GM19455 (cell line): ENCODE results near the gene LIX1.
"Not testable (repeated sequence)": the region's sequence is repeated elsewhere in the genome, so short reads cannot be mapped to it uniquely, and the experiment has no call there.

Experiments used
- ATAC-seq: cut with Tn5 transposase; IDR thresholded peaks from one replicate; pipeline ENCODE4 v1.9.1; 2021; ENCODE audit not compliant: unreplicated experiment

Gene LIX1

DNA sequence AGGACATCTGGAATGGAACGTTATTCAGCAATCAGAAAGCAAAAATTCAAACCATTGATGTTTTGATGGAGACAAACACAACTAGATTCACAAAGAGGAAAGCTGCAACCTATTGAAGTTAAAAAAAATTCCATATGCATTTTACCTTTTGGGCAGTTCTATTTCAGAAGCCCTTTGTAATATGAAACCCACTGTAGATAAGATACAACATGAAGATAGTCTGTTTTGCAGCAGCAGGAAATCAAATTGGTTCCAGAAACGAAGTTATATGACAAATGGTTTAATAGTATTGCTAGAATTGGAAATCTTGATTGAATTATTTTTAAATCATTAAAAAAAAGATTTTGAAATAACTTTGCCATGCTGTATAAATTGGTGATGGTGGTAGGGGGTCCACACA, 872 bp downstream of the LIX1 start:
- no peak for ATAC-seq

DNA sequence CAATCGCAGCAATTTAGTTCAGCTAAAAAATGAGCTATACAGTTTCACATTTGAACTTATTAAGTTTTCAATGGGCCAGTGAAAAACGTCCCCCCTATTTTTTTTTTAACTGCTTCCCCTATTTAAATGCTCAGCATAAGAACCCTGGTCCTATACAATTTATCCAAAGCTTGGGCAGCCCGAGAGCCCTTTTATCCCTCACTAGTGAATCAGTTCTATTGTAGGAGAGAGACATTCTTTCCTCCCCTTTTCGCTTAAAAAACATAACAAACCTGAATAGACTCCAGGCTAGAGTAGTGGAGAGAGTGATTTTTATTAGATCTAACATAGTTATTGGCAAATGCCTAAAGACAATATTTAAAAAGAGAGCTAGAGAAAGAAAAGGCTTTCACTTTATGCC, 1.4 kb downstream of the LIX1 start:
- ATAC-seq = no peak

DNA sequence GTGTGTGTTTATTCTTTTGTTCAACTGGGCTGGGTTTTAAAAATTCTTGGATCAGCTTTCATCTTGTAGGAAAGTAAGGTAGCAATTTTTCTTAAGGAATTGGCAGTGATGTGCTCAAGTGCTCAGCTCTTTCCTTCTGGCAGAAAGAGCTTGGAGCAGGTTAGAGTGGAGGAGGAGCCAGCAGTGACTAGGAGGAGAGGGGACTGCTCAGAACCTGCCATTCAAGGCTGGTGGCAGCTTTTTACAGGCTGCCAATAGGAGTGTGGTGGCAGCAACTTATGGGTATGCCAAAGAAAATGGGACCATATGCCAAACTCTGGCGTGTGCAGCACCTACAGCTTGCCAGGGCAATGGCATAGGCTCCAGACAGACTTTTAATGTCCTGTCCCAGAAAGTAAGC, 2.2 kb downstream of the LIX1 start:
- ATAC-seq = not testable (repeated sequence)

DNA sequence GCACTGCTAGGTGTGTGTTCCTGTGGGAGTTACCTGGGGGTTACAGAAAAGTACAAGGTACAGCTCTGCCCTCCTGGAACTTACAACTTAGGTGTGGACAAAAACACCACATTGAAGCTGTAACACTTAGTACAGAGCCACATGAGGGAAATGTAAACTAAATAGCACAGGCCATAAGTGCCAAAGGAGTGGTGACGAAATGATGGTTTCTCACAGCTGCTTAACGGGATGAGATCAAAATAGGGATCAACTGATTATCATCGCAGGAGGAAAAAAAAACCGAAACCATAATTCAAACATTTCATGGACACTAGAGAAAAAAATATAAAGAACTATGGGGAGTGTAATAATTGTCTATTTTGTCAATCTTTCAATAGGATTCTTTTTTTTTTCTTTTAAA, 5.9 kb downstream of the LIX1 start:
- no peak for ATAC-seq

DNA sequence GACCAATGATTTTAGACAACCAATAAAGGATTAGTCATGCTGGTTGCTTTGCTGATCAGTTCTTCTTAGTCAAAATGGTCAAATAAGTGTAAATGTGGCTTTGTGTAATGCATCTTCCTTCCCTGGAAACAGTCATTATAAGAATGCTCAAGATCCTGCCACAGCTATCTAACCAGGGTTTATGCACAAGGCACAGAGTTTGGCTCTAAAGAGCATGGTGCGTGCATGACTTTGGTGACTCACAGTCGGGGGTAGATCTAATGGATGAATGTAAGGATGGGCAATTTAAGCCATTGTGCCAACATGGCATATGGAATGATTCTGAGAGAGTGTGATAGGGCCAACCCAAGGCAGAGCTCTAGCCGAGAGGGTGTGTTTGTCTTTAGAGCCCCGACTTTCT, 6.5 kb downstream of the LIX1 start:
- no peak for ATAC-seq

DNA sequence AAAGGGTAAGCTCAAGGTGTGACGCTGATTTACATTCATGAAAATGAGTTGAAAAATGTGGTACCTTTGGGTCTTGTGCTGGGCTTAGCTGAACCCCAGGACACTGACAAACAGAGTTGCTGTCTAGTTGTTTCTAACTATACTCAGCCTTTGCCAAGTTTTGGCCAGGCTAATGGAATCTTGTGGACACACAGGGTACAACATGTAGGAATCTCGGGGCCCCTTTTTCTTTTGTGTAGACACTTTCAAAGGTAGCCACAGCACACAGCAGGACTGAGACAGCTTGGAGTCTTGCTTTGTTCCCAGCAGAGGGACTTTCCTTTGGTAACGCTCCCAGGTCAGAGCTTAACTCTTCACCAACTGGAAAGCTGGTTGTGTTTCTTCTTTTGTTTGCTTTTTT, 7.8 kb downstream of the LIX1 start:
- no peak for ATAC-seq

DNA sequence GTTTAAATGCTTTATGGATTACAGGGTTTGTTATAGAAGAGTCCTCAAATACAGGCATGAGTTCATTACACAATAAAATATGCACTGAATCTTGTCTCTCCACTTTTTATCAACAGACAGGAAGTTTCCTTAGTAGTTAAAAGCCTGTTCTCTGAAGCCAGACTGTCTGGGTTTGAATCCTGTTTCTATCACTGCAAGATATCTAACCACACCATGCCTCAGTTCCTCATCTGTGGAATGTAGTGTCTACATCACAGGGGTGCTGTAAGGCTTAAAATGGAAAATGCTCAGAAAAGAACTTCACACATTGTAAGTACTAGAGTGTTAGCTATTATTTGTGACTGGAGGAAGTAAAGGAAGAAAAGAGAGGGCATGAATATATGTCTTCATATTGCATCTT, 9.3 kb downstream of the LIX1 start:
- ATAC-seq = no peak

DNA sequence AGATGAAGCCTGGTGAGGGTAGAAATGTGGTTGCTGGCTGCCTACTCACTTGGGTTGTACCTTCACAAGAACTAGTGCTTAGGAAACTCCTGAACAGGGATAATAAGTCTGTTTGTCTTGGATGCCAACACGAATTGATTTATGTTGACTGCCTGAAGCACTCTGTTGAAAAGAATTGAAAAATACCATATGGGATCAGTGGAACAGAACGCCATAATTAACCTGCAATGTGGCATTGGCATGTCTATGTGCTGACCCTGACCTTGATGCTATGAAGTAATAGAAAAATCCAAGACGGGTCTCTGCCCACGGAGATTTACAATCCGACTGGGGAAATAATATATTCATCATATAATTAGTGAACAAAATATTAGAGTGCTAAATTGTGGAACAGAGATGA, 10.5 kb downstream of the LIX1 start:
- no peak for ATAC-seq

DNA sequence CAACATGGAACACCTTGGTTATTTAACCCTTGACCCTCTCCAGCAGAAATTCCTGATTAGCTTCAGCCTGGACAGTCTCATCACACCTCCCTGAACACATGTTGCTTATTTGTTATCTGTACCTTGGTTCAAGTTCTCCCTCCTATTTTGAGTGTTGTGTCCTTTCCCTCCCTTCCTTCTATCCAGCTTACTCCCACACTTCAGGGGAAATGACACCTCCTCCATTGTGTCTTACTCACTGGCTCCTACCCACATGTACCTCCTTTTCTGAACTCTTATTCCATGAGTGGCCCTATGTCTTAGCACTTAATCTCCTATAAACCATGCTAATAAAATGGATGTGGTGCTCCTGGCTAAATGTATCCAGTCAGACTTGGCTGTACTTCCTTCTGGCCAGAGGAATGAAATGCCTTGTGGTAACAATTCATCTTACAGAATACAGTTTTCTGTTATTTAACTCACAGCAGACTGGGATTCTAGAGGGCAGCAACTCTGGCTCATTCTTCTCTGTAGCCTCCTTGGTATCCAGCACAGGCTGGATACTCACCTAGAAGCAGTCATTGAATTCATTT, 11.2 kb downstream of the LIX1 start:
- ATAC-seq = no peak

DNA sequence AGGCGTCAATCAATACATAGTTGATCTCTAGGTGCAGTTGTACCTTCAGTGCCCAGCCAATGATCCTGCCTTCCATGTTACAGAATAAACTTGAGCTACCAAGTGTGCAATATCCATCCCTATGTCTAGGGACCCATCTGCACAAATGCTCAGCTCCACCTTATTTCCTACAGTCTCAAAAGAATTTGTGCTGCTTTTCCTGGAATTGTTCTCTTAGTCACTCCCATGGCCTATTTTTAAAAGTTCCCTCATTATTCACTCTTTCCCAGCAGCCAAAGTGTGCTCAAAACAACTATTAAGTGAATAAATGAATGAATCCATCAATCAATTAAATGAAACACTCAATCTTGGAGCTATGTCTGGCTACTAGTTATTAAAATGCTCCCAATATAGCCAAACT, 14.7 kb downstream of the LIX1 start:
- no peak for ATAC-seq

DNA sequence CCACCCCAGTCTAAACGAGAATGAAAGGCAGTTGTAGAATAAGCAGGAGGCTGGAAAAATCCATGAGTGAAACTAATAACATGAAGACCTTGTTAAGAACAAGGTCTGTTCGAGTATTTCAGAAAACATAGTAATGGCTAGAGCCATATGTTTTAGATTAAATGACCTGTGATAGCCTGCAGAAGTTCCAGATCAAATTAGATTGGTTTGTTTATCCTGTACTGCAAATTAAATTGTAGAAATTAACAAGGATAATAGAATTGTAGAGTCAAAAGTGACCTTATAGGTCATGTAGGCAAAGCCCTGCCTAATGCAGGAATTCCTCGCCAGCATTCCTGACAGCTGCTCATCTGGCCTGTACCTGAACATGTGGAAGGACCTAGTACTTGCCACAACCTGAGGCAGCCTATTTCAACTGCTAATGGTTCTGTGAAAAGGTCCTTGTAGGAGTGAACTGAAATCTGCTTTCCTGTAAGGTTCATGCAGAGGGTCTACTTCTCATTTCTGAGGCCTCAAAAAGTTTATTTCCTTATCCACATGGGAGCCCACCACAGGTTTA, 17.2 kb downstream of the LIX1 start:
- ATAC-seq = no peak

DNA sequence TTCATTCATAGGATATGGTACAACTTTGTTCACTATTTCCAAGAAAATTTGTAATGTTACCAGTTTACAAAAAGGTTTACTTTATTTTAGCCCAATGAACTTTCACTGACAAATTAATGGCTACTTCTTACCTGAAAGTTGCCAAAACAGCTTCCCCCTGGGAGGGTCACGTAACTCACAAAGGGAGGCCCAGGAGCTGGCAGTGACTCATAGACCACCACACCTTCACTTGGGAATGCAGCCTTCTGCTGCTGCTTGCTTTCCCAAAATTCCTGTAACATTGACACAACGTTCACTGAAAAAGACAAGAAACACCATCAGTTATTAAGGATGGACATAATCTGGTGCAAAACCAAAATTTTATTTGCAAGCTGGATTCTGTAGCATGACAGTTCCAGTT, 18.1 kb downstream of the LIX1 start:
- no peak for ATAC-seq

DNA sequence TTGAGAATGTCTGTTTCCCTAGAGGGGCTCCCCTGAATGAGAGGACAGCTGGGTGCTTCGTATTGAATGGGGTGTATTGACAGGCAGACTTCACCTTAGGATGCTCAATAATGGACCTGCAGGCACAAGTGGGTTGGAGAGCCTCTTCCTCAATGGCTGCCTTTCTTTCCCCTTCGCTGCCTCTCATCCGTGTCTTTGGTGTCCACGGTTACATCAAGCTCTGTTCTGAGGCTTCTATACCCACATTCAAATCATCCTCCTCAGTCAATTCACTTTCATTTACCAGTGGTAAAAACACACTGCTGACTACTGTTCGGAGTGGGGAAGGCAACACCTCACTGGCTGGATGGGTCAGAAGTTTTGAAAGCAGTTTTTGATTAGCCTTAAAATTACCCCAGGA, 20.6 kb downstream of the LIX1 start:
- ATAC-seq = no peak

DNA sequence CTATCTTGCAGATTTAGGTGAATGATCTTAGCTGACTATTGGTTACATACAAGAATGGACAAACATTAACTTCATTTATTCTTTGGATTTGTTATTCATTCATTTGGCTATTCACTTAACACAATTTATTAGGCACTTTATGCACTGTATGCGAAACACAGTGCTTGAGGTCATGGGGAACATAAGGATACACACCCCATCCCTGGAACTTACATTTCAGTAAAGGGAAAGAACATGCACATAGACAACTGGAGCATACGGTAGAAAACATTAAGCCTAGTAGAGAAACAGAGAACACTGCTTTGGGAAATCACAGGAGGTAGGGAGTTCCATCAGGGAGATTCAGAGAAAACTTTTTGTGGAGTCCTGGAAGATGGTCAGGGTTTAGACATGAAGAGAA, 22.2 kb downstream of the LIX1 start:
- ATAC-seq = no peak

DNA sequence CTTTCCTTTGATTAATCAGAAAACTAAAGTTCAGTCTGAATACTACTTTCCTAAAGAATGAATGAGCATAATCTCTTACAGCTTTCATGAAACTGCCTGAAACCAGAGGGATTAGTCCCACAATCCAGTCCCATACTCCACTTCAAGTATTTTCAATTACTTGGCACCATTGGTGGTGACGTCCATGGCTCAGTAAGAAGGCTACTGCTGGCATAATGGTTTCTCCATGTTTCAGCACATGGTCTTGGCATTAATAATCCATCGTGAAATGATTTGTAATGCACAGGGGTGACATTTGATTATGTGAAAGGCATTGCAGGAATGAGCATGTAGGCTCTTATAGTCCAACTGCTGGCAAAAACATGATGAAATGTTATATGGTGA, 23.4 kb downstream of the LIX1 start:
- ATAC-seq = no peak

DNA sequence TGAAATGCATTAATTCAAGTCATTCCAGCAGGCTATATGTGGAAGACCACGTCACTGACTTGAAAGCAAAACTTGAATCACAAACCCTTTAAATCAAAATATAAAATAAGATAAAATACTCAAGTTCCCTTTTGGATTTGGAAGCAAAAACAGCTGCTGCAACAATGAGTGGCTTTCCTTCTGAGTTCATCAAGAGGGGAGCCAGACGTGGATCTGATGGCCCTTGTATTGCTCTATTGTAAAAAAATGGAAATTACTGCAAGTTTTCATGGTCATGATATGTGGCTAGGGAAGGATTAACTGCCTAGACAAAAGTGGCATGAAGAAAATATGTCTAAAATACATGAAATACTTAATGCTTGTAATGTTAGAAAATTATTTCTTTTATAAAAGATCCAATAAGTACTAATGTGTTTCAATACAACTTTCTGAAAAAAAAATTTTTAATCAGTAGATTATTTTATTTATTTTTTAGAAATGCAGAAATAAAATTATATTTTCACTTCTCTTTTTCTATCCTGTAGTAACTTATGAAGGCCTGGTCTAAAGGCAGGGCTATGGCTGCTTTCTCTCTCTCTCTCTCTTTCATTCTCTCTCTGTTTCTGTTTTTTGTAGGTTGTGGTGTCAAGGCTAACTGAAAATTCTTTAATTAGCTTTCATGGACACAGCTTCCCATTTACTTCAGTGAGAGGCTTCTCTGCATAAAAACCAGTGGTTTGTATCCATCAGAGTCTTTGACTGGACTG, 24.0 kb downstream of the LIX1 start:
- no peak for ATAC-seq

DNA sequence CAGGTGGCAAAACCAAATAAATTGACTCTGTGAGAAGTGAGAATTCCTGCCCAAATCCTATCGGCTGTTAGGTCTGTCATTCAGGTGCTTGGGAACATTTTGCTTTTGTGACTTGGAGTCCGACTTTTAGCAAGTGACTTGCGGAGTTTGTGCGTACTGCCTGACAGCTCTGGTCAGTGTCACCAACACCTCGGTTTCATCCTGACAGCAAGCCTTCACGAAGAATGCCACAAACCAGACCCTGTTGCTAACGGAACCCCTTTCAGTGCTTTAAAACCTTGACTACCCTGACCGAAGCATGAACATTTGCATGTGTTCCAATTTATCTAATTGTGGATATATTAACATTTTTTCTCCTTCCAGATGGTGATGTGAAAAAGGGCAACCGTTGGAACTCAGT, 26.5 kb downstream of the LIX1 start:
- no peak for ATAC-seq

DNA sequence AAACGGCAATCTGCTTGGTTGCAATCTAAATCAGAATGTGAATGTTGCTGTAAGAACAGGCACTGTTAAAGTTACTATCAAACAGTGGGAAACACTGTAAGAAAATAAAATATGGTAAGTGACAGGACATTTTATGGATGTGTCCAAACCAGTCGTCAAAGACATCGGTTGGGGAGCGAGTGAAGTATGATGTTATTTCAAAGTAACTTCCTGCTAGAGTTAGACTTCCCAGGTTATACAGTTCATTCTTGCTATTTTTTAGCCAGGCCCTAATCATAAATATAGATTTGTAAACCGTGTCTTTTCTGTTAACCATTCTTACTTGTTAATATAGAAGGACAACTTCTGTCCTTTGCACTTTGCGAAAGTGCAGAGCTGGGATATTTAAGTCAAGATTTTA, 30.2 kb downstream of the LIX1 start:
- ATAC-seq = no peak

DNA sequence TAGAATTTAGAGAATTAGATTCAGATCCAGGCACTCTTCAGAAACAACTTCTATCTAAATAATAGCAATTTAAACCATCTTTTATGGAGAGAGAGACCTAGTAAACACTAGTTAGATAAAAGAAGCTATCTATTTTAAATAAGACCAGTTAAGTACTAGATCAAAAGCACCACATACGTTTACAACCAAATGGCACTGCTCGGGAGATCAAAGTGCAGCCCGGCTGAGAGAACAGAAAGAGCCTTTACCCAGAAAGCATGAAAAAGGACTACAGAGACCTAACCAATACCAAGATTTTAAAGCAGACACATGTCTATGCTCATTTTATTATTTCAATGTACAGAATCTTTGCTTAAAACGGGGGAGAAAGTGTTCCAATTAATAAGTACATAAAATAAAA, 30.8 kb downstream of the LIX1 start:
- no peak for ATAC-seq

DNA sequence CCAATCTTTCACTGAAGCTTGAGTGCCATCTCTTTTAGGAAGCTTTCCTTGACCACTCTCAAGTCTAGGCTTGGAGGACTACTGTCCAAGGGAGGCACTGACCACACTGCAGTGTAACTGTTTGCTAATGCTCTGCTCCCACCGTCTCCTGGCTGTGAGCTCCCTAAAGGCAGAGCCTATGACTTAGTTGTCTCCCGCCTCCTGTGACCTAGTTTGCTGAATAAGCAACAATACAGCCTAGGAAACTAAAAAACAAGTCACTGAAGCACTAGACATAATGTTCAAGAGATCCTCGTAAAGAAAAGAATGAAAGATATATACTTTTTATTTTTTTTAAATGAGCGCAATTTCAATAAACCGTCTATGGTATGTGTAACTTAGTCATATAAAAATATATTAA, 31.4 kb downstream of the LIX1 start:
- no peak for ATAC-seq

DNA sequence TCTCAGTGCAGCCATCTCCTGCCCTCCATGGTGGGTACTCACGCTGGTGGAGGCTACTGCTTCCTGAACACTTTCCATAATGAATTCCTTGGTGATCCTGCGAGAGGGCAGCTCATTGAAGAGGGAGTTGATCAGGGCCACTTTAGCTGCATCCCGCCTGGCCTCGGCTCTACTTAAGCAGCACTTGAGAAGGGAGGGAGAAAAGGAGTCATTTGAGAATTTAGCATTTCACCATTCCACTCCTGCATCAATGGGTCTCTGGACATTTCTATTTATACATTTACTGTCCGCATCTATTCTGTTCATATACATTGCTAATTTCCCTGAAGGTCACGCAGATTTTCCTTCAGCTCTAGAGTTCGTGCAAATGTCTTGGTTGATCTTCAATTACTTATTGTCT, 35.1 kb downstream of the LIX1 start:
- no peak for ATAC-seq

DNA sequence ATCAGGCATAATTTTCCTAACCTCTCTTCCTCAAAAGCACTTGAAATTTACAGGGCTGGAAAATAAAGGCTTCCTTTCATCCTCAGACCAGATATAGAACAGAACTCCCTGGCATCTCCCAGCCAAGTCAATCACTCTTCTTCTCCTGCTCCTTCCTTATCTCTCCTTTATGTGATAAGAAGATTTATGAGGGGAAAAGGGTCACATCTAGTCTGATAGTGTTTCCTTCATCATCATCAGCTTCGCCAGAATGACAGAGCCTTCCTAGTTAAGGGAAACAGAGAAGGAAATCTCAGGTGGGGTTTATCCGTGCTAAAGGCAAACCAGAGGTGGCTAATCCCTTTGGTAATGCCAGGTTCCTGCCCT, 36.2 kb downstream of the LIX1 start:
- ATAC-seq = no peak
